GM21423 (cell line): ENCODE results near the gene DSTN.

Experiments used
- ATAC-seq: cut with Tn5 transposase; IDR thresholded peaks from one replicate; pipeline ENCODE4 v1.9.1; 2021; ENCODE audit warnings: mild to moderate bottlenecking, moderate library complexity; ENCODE audit not compliant: unreplicated experiment

The DSTN gene

GRCh38 chr20:17579369-17580039, 9.6 kb downstream of the DSTN start:
- no peak for ATAC-seq

DNA sequence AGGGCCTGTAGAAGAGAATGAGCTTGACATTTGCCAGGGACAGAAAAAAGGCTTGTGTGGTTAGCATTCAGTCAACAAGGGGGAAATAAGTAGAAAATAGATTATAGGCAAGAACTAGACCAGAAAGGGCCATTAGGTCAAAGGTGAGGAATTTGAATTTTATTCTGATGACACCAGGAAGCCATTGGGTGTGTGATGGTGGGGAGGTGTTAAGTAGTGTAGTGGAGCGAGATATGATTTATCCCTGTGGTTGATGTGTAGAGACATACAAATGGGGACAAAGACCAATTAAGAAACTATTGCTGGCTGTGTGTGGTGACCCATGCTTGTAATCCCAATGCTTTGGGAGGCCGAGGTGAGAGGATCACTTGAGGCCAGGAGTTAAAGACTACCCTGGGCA, 11.0 kb downstream of the DSTN start:
- ATAC-seq, result no peak

DNA sequence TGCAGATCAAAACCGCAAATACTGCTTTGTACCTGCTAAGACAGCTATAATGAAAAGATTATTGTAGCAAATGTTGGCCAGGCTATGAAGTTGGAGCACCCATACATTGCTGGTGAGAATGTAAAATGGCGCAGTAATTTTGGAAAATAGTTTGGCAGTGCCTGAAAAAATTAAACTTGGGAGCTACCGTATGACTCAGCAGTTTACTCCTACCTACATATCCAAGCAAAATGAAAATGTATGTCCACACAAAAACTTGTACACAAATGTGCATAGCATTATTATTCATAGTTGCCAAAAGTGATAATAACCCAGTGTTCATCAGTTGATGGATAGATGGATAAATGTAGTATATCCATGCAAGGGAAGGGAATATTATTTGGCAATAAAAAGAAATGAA, 13.3 kb downstream of the DSTN start:
- ATAC-seq, result no peak

- no peak for ATAC-seq
Measured at GRCh38 chr20:17584689-17585088, 14.8 kb downstream of the DSTN start.

DNA sequence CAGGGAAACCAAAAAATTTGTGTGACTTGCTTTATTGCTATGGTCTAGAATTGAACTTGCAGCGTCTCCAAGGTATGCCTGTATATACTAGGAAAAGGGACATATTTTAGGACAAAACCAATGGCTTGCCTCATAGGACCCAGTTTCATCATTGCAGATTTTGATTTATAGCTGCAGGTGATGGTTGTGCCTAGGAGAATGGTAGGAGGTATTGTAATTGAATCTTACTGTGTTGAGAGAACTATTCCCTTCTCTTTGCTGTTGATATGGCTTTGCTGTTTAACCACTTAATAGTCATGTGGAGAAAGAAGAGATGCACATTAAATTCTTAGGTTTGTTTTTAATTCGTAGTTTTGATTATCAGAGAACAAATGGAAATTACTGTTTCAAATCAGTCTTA, 16.4 kb downstream of the DSTN start:
- ATAC-seq, result no peak

- ATAC-seq, result no peak
Measured at GRCh38 chr20:17587148-17587547, 17.3 kb downstream of the DSTN start.

GRCh38 chr20:17587824-17588223, 17.9 kb downstream of the DSTN start:
- no peak for ATAC-seq

DNA sequence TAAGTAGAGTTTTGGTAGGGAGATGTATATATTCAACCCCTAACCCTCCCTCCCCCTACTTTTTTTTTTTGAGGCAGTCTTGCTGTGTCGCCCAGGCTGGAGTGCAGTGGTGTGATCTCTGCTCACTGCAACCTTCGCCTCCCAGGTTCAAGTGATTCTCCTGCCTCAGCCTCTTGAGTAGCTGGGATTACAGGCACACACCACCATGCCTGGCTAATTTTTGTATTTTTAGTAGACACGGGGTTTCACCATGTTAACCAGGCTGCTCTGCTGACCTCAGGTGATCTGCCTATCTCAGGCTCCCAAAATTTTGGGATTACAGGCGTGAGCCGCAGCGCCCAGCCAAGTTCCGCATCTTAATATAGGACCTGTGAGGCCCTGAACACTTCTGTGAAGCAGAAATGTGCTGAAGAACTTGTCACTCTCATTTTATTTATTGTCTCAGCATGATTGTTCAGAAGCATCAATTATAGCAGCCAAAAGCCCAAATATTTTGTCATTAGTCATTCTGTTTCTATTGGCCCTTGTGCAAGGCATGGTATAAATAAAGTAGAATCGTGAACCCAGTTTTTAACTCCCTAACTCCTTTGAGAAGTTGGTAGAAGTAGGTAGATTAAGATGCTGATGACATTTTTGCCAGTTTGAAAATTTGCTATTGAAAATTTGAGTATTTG, 19.4 kb downstream of the DSTN start:
- no peak for ATAC-seq

GRCh38 chr20:17590245-17590644, 20.4 kb downstream of the DSTN start:
- ATAC-seq, result no peak

DNA sequence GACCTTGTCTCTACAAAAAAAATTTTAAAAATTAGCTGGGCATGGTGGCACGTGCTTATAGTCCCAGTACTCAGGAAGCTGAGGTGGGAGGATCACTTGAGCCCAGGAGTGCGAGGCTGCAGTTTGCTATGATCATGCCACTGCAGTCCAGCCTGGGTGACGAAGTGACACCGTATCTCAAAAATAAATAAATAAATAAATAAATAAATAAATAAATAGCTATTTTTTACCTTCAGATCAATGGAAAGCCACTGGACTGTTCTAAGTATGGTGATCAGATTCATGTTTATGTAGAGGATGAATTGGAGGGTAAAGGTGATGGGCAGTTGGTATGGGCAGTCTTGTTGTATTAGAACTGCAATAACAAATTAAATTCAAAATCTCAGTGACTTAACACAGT, 24.0 kb downstream of the DSTN start:
- no peak for ATAC-seq

GRCh38 chr20:17594443-17594842, 24.6 kb downstream of the DSTN start:
- no peak for ATAC-seq

GRCh38 chr20:17595856-17596255, 26.0 kb downstream of the DSTN start:
- no peak for ATAC-seq

DNA sequence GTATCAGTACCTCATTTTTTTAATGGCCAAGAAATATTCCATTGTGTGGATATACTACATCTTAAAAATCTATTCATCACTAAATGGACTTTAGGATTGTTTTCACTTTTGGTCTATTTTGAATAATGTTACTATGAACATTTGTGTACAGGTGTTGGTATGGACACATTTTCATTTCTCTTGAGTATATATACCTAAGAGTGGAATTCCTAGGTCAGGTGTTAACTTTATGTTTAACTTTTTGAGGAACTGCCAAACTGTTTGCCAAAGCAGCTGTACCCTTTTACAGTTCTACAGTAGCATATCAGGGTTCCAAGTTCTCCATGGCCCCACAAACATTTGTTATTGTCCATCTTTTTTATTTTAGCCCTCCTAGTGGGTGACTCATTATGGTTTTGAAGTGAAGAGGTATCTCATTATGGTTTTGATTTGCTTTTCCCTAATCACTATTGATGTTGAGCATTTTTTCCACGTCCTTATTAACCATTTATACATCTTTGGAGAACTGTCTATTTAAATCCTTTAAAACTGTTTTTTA, 28.2 kb downstream of the DSTN start:
- no peak for ATAC-seq

DNA sequence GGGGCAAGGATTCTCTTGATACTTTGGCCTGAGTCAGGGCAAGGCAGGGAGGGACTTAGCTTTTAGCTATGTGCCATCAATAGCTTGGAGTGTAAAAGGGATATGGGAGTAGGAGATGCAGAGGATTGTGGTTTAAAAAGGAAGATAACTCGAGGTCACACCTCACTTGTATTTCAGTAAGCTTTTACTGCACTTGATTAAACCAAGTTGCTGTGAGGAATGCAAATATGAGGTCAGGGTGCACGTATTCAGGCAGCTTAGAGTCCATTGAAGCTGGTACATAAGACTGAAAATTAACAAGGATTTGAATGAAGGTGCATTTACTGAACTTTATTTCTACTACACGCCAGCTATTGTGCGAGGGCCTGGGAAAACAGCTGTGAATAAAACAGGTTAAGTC, 32.1 kb downstream of the DSTN start:
- ATAC-seq, result no peak

- ATAC-seq, result no peak
Measured at GRCh38 chr20:17602493-17602892, 32.6 kb downstream of the DSTN start.

DNA sequence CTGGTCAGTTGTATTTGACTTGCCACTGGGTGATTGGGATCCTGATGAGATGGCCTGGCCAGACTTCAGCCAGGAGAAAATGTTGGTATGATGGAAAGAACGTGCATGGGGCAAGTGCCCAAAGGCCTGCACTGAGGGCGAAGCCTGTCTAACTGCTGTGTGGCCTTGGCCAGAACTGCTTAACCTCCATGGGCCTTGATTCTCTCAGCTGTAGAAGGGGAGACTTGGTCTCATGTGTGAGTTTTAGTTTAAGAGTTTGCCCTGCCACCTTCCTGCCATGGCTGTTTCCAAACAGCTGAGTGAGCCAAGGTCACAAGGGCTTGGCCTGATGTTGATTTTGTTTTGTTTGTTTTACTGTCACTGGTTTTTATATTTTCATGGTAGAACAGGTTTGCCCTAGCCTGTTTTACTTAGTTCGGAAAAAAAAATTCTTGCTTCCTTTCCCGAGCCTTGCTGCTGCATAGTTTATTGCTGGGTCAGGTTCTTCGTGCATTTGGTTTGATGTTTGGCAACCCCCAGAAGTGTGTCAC, 35.3 kb downstream of the DSTN start:
- ATAC-seq, result no peak

- no peak for ATAC-seq
Measured at GRCh38 chr20:17606001-17606400, 36.1 kb downstream of the DSTN start.

DNA sequence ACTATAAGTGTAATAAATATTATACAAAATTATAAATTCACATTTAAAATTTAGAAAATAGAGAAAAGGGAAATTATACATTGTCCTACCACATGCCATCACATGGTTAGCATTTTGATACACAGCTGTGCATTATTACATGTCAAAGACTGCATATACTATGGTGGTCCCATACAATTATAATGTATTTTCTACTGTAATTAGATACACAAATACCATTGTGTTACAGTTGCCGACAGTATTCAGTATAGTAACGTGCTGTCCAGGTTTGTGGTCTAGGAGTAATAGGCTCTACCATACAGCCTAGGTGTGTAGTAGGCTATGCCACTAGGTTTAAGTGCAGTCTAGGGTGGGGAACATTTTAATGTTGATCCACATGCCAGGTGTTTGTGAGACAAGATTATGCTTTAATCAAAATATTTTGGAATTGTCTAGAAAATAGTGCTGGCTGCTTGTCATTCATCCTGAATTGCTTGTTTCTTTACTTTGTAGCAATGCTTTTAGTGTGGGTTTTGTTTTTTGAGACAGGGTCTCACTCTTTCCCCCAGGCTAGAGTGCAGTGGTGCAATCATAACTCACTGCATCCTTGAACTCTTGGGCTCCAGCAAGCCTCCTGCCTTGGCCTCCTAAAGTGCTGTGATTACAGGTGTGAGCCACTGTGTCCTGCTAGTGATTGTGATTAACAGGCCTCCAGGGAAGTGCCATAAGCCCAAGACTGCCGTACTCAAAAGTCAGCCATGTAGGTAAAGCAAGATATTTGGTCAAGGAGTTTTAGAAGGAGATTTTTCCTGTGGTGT, 39.0 kb downstream of the DSTN start:
- no peak for ATAC-seq

DNA sequence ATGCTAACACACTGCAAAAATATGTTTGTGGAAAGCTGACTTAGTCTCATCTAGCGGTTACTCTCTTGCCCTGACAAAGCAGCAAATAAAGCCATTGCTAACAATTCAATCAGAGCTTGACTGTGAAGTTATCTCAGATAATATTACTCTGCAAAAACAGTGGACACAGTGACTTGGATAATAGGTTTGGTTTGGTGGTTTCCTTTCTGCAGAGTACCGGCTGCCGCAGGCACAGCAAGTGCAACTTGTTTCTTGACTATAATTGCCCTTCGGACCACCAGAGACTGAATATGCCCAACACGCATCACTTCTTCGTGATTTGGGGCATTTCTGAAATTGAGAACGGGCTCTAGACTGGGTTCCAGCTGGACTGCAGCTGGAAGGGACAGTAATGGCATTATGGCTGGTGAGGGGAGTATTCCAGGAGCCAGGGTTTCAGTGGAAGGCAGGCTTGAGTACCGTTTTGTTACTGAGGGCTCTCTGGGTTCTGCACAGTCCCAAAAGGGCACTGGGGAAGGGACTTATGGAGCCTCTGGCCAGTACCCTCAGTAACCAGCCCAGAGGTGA, 40.0 kb downstream of the DSTN start:
- no peak for ATAC-seq

DNA sequence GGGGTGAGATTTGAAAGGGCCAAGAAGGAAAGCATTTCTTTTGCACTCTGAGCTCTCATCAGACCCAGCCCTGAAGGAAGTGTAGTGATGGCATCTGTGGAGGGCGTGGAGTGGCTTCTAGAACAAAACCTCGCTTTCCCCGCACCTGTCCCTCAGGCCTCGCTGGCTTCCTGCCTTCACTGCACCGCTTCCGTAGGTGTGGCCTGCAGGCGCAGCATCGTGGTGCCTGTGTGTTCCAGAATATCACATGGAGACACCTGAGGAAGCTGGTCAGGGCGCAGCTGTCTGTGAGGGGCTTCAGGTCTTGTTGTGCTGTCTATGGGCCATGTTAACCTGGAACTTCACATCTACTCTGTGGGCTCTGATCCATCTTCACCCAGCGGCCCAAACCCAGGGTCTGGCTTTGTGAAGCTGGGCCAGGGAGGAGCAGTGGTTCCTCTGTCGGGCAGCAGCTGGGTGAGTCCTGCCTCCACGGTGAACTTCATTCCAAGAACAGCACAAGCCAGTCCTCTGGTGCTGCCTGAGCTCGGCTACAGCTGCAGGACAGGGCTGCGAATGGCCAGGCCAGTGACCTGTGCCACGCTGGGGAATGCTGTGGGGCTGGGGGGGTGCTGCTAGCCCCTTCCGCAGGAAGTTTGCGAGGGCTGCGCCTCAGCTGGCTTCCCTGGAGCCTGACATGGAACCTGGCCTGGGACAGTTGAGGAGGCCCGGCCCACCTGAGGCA, 40.9 kb downstream of the DSTN start:
- ATAC-seq, result no peak

DNA sequence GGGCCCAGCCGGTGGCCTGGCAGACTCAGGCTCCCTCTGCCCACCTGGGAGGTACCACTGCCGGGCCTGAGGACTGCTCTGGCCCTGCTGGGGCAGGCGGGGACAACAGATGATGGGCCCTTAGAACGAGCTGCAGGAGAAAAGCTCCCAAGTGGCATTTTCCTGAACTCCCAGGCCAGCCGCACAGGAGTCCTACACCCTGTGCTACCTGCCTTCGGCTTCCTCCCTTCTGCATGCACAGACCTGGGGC, 41.3 kb downstream of the DSTN start:
- no peak for ATAC-seq
